Measurements from ENCODE around the gene SLC25A39. TPM values are rescaled to one million over a fixed set of nuclear protein-coding genes. Genes with fewer than 3 reads are reported as not detected.
"Not testable (repeated sequence)": the region's sequence is repeated elsewhere in the genome, so short reads cannot be mapped to it uniquely, and the experiment has no call there.

The SLC25A39 gene
- total RNA-seq, 3 donors from 2014 or later, result 53.1 to 88.2 (median 64.2) TPM

DNA sequence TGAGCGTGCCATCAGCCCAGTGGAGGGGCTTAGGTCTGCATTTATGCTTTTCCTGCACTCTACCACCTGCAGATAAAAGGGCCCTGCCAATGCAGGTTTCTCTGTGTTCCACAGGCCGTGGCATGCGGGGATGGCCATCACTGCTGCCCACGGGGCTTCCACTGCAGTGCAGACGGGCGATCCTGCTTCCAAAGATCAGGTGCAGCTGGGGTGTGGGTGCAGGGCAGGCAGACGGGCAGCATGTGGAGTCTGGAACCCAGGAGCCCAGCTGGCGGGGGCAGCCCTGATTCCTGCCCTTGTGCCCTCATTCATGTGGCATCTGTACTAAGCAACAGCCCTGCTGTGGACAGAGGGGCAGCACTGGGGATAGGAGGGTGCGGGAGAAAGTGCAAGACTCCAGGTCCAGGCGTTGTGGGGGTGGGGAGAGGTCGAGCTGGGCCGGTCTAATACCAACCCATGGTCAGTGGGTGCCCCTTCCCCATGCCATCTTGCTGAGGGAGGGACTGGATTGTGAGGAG, 25.0 kb upstream of the SLC25A39 start:
- H3K9me3 ChIP-seq, result no peaks in the 10 kb centered on the region
- TF ChIP-seq POLR2AphosphoS5 (IDR thresholded peaks at IDR 0.05) (no peak), POLR2A (IDR thresholded peaks at IDR 0.05) (no peak)
- TF ChIP-seq, protein P1, sequence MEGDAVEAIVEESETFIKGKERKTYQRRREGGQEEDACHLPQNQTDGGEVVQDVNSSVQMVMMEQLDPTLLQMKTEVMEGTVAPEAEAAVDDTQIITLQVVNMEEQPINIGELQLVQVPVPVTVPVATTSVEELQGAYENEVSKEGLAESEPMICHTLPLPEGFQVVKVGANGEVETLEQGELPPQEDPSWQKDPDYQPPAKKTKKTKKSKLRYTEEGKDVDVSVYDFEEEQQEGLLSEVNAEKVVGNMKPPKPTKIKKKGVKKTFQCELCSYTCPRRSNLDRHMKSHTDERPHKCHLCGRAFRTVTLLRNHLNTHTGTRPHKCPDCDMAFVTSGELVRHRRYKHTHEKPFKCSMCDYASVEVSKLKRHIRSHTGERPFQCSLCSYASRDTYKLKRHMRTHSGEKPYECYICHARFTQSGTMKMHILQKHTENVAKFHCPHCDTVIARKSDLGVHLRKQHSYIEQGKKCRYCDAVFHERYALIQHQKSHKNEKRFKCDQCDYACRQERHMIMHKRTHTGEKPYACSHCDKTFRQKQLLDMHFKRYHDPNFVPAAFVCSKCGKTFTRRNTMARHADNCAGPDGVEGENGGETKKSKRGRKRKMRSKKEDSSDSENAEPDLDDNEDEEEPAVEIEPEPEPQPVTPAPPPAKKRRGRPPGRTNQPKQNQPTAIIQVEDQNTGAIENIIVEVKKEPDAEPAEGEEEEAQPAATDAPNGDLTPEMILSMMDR (IDR thresholded peaks at IDR 0.05), result no peak
- peaks cover 8% of the 10 kb centered on the region for H3K36me3 ChIP-seq
- H3K27ac ChIP-seq, result no peak overlapping the region
- H3K4me1 ChIP-seq, result no peaks in the 10 kb centered on the region
- DNase-seq (ENCODE audit: low spot score in 2 of 2), result no peak
- no peak overlapping the region for H3K4me3 ChIP-seq
- intact Hi-C loops (cut with DNase I; ENCODE audit: low total_unique reads), result loop anchor here (5.0 kb wide), 1 partner anchor 503 kb away; no protein-coding TSS in a partner anchor
- H3K27me3 ChIP-seq, result no peaks in the 10 kb centered on the region

DNA sequence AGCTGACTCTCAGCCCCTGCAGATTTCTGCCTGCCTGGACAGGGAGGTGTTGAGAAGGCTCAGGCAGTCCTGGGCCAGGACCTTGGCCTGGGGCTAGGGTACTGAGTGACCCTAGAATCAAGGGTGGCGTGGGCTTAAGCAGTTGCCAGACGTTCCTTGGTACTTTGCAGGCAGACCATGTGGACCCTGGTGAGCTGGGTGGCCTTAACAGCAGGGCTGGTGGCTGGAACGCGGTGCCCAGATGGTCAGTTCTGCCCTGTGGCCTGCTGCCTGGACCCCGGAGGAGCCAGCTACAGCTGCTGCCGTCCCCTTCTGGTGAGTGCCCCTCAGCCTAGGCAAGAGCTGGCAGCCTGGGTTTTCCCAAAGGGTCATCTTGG, 24.4 kb upstream of the SLC25A39 start:
- Histone ChIP-seq H3K27ac (no peak overlapping the region), H3K4me3 (no peak overlapping the region), H3K4me1 (no peaks in the 10 kb centered on the region), H3K36me3 (peaks cover 8% of the 10 kb centered on the region), H3K9me3 (no peaks in the 10 kb centered on the region), H3K27me3 (no peaks in the 10 kb centered on the region)
- TF ChIP-seq, protein P1 (IDR thresholded peaks at IDR 0.05), result no peak
- TF ChIP-seq POLR2A (IDR thresholded peaks at IDR 0.05) (no peak), POLR2AphosphoS5 (IDR thresholded peaks at IDR 0.05) (no peak)
- DNase-seq (ENCODE audit: low spot score in 2 of 2), result no peak
- intact Hi-C loops (cut with DNase I; ENCODE audit: low total_unique reads), result no loop called here

DNA sequence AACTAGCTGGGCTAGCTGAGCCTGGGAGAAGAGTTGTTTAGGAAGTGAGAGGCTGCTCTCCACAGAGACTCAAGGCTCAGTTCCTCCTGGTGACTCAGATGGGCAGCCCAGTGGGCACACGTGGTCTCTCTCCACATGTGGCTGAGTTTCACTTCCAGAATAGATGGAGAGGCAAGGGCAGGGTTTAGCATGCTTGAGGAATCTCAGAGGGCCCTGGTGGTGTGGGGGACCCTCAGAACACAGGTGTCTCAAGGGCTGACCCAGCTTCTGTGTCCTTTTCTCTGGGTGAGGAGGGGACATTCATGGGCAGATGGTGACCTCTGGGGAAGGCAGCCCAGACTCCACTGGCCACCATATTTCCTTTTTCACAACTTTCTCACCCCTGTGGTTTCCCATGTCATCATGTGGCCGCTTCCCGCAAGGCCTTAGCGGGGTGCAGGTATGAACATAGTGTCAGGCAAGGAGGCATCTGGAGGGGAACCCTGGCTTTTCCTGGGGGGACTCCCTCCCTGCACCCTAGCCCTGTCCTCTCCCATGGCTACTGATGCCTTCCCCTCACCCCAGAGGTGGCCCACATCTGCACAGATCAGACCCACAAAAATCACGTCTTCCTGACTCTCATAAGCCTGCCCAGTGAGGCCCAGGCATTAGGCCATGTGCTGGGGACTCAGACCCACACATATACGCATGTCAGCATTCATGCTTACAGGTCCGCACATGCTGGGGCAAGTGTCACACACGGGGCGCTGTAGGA, 23.8 kb upstream of the SLC25A39 start:
- TF ChIP-seq POLR2AphosphoS5 (IDR thresholded peaks at IDR 0.05) (no peak), POLR2A (IDR thresholded peaks at IDR 0.05) (no peak)
- TF ChIP-seq, protein P1 (IDR thresholded peaks at IDR 0.05), result no peak
- H3K27ac ChIP-seq, result peak overlapping the region in 1 of 2 donors; percentile 6
- H3K4me3 ChIP-seq, result no peak overlapping the region
- H3K9me3 ChIP-seq, result no peaks in the 10 kb centered on the region
- intact Hi-C loops (cut with DNase I; ENCODE audit: low total_unique reads), result no loop called here
- peaks cover 8% of the 10 kb centered on the region for H3K36me3 ChIP-seq
- H3K4me1 ChIP-seq, result no peaks in the 10 kb centered on the region
- DNase-seq (ENCODE audit: low spot score in 2 of 2), result no peak
- H3K27me3 ChIP-seq, result no peaks in the 10 kb centered on the region

DNA sequence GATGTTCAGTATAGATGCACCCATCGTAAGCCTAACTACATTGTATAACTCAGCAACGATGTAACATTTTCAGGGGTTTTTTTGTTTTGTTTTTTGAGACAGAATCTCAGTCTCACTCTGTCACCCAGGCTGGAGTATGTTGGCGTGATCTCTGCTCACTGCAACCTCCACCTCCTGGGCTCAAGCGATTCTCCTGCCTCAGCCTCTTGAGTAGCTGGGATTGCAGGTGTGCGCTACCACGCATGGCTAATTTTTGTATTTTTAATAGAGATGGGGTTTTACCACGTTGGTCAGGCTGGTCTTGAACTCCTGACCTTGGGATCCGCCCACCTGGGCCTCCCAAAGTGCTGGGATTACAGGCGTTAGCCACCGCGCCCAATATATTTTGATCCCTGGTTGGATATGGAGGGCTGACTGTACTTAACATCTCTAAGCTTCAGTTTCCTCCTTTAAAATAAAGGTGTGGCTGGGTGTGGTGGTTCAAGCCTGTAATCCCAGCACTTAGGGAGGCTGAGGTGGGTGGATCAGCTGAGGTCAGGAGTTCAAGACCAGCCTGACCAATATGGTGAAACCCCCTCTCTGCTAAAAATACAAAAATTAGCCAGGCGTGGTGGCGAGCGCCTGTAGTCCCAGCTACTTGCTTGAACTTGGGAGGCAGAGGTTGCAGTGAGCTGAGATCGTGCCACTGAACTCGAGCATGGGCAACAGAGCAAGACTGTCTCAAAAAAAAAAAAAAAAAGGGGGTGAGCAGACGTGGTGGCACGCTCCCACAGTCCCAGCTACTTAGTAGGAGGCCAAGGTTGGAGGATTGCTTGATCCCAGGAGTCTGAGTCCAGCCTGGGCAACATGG, 22.8 kb upstream of the SLC25A39 start:
- DNase-seq (ENCODE audit: low spot score in 2 of 2); H3K4me1 ChIP-seq; H3K4me3 ChIP-seq; H3K36me3 ChIP-seq; H3K9me3 ChIP-seq; H3K27ac ChIP-seq; H3K27me3 ChIP-seq; intact Hi-C loops (cut with DNase I; ENCODE audit: low total_unique reads): not testable (repeated sequence)

DNA sequence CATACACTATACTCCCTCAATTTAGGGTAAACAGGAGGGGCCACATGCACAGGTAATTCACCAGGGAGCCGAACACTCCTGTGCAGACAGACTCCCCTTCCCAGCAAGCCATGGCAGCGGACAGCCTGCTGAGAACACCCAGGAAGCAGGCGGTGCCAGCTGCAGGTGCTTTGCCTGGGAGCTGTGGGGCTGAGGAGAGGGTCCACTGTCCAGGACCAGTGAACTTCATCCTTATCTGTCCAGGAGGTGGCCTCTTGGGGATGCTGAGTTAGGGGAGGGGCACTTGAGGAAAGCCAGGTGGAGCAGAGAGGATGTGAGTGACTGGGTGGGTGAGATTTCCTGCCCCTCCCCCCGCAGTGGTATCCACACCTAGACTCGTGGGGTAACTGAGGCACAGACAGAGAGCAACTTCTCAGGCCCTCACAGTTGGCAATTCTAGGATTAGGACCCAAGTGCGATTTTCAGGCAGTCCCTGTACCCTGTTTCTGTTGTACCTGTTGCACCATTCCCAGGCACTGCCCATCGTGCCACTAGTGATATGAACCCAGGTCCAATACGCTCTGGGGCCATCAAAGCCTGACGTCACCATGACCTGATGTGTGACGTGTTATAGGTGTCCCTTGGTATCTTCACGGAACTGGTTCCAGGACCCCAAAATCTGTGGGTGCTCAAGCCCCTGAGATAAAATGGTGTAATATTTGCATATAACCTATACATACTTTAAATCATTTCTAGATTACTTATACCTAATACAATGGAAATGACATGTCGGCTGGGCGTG, 21.6 kb upstream of the SLC25A39 start:
- Histone ChIP-seq H3K9me3 (no peaks in the 10 kb centered on the region), H3K36me3 (no peaks in the 10 kb centered on the region), H3K4me3 (peak overlapping the region; percentile 68 to 84 (median 77)), H3K27ac (peak overlapping the region in 1 of 2 donors; percentile 81), H3K27me3 (no peaks in the 10 kb centered on the region), H3K4me1 (no peaks in the 10 kb centered on the region)
- TF ChIP-seq POLR2A (IDR thresholded peaks at IDR 0.05) (no peak), POLR2AphosphoS5 (IDR thresholded peaks at IDR 0.05) (no peak)
- TF ChIP-seq, protein P1 (IDR thresholded peaks at IDR 0.05), result no peak
- intact Hi-C loops (cut with DNase I; ENCODE audit: low total_unique reads), result no loop called here
- no peak for DNase-seq (ENCODE audit: low spot score in 2 of 2)
